Activated B cell treated with CpG ODN at 0.5 μM for 24 hours (primary cell): ENCODE measurements around the gene NOSTRIN. TPM values are rescaled to one million over a fixed set of nuclear protein-coding genes. Genes with fewer than 3 reads are reported as not detected.
"Not testable (repeated sequence)": the region's sequence is repeated elsewhere in the genome, so short reads cannot be mapped to it uniquely, and the experiment has no call there.

Experiments
- ATAC-seq: fragments of 200-7000 bp; cut with Tn5 transposase; one replicate; pipeline ENCODE4 v1.10.0; 2021; ENCODE audit warnings: low read depth, mild to moderate bottlenecking, moderate library complexity
- CTCF ChIA-PET: fragments of 350-600 bp; sonication (Branson Sonifier 250); formaldehyde crosslinking; loops from one replicate; lab custom pipeline; 2021; ENCODE audit warnings: antibody characterized with exemption; lab: Charles Lee
- POLR2A ChIA-PET: fragments of 350-600 bp; sonication (Branson Sonifier 250); formaldehyde crosslinking; loops from one replicate; lab custom pipeline; 2021; ENCODE audit warnings: antibody characterized with exemption; lab: Charles Lee
- DNase-seq: peaks from one replicate; pipeline ENCODE4 v3.0.0; 2022
- H3K27ac Mint-ChIP-seq: one replicate; pipeline ENCODE4 v1.8.0; 2020; ENCODE audit warnings: mixed read lengths
- H3K27me3 Mint-ChIP-seq: one replicate; pipeline ENCODE4 v1.8.0; 2021; ENCODE audit warnings: mixed read lengths
- H3K36me3 Mint-ChIP-seq: one replicate; pipeline ENCODE4 v1.8.0; 2021; ENCODE audit warnings: low read depth, mixed read lengths
- H3K4me1 Mint-ChIP-seq: one replicate; pipeline ENCODE4 v1.8.0; 2021; ENCODE audit warnings: mixed read lengths
- H3K4me3 Mint-ChIP-seq: one replicate; pipeline ENCODE4 v1.8.0; 2020; ENCODE audit warnings: mild to moderate bottlenecking, mixed read lengths
- H3K9me3 Mint-ChIP-seq: one replicate; pipeline ENCODE4 v1.8.0; 2020; ENCODE audit warnings: mixed read lengths
- CTCF ChIP-seq: fragments of 200-600 bp; IDR thresholded peaks from one replicate; pipeline ENCODE4 v1.8.0; 2022; ENCODE audit warnings: antibody characterized with exemption, mild to moderate bottlenecking
- intact Hi-C: fragments of 100-400 bp; cut with micrococcal nuclease; formaldehyde crosslinking; loops from one replicate; pipeline ENCODE4 v1.15.1; 2024
- total RNA-seq: library from RNA; stranded (reverse); gene quantifications from 2 replicates; pipeline ENCODE4 v1.2.3, GENCODE V29; 2022

Gene NOSTRIN
- total RNA-seq, 1 donor from 2014 or later = not detected

GRCh38 chr2:168765401-168765800, 37.0 kb upstream of the NOSTRIN start:
- DNase-seq = no peak
- no peak overlapping the region for H3K4me3 Mint-ChIP-seq
- ATAC-seq = no peak
- no peaks in the 10 kb centered on the region for H3K27me3 Mint-ChIP-seq
- no peaks in the 10 kb centered on the region for H3K4me1 Mint-ChIP-seq
- ChIA-PET POLR2A (no interaction called here), CTCF (no interaction called here)
- intact Hi-C loops = no loop called here
- H3K27ac Mint-ChIP-seq = no peak overlapping the region
- peaks cover 32% of the 10 kb centered on the region for H3K36me3 Mint-ChIP-seq
- no peak for TF ChIP-seq CTCF
- H3K9me3 Mint-ChIP-seq = no peaks in the 10 kb centered on the region

- Mint-ChIP-seq H3K4me3 (no peak overlapping the region), H3K4me1 (no peaks in the 10 kb centered on the region), H3K9me3 (no peaks in the 10 kb centered on the region), H3K27me3 (no peaks in the 10 kb centered on the region), H3K36me3 (peaks cover 35% of the 10 kb centered on the region), H3K27ac (no peak overlapping the region)
- TF ChIP-seq CTCF = no peak
- ATAC-seq = no peak
- no peak for DNase-seq
- intact Hi-C loops = no loop called here
- ChIA-PET POLR2A (no interaction called here), CTCF (no interaction called here)
Measured at GRCh38 chr2:168766600-168766999, 35.8 kb upstream of the NOSTRIN start.

- Mint-ChIP-seq H3K36me3 (peaks cover 35% of the 10 kb centered on the region), H3K4me1 (no peaks in the 10 kb centered on the region), H3K27me3 (no peaks in the 10 kb centered on the region), H3K9me3 (no peaks in the 10 kb centered on the region), H3K27ac (no peak overlapping the region), H3K4me3 (no peak overlapping the region)
- no peak for ATAC-seq
- CTCF ChIA-PET = no interaction called here
- no peak for TF ChIP-seq CTCF
- no peak for DNase-seq
- POLR2A ChIA-PET = no interaction called here
- intact Hi-C loops = no loop called here
Measured at GRCh38 chr2:168767258-168767657, 35.2 kb upstream of the NOSTRIN start.

GRCh38 chr2:168768357-168768756, 34.1 kb upstream of the NOSTRIN start:
- POLR2A ChIA-PET = not testable (repeated sequence)

GRCh38 chr2:168770796-168771195, 31.6 kb upstream of the NOSTRIN start:
- no peak for TF ChIP-seq CTCF
- Mint-ChIP-seq H3K36me3 (peaks cover 38% of the 10 kb centered on the region), H3K27ac (no peak overlapping the region), H3K9me3 (peaks cover 6% of the 10 kb centered on the region), H3K4me1 (no peaks in the 10 kb centered on the region), H3K27me3 (no peaks in the 10 kb centered on the region), H3K4me3 (no peak overlapping the region)
- DNase-seq (no peak), ATAC-seq (no peak)
- POLR2A ChIA-PET = no interaction called here
- intact Hi-C loops = no loop called here
- CTCF ChIA-PET = no interaction called here

More at GRCh38 chr2:168768357-168768756, 34.1 kb upstream of the NOSTRIN start:
- DNase-seq, H3K27ac Mint-ChIP-seq, H3K4me1 Mint-ChIP-seq, H3K27me3 Mint-ChIP-seq, H3K9me3 Mint-ChIP-seq, CTCF ChIA-PET, H3K4me3 Mint-ChIP-seq, ATAC-seq, intact Hi-C loops: not testable (repeated sequence)
- H3K36me3 Mint-ChIP-seq = peaks cover 37% of the 10 kb centered on the region

GRCh38 chr2:168772704-168773103, 29.7 kb upstream of the NOSTRIN start:
- H3K4me3 Mint-ChIP-seq = no peak overlapping the region
- H3K4me1 Mint-ChIP-seq = no peaks in the 10 kb centered on the region
- H3K9me3 Mint-ChIP-seq = peaks cover 7% of the 10 kb centered on the region
- intact Hi-C loops = no loop called here
- H3K36me3 Mint-ChIP-seq = peaks cover 25% of the 10 kb centered on the region
- no peak overlapping the region for H3K27ac Mint-ChIP-seq
- CTCF ChIA-PET = no interaction called here
- POLR2A ChIA-PET = no interaction called here
- no peak for DNase-seq
- H3K27me3 Mint-ChIP-seq = no peaks in the 10 kb centered on the region
- no peak for TF ChIP-seq CTCF
- ATAC-seq = no peak
